ENCODE data around the gene MITF. TPM values are rescaled to one million over a fixed set of nuclear protein-coding genes. Genes with fewer than 3 reads are reported as not detected.

Gene MITF
- total and polyA plus RNA-seq, 10 donors, result 0.83 to 11.9 (median 6.2) TPM

- WGBS, 5 donors, result 85 to 95% (median 92%) methylated on average over 3 of the region's 3 CpGs
- DNase-seq, result no peak
- no peaks in the 10 kb centered on the region for H3K4me1 ChIP-seq
Observed at GRCh38 chr3:69864141-69864540, 124.9 kb downstream of the MITF start.

DNA sequence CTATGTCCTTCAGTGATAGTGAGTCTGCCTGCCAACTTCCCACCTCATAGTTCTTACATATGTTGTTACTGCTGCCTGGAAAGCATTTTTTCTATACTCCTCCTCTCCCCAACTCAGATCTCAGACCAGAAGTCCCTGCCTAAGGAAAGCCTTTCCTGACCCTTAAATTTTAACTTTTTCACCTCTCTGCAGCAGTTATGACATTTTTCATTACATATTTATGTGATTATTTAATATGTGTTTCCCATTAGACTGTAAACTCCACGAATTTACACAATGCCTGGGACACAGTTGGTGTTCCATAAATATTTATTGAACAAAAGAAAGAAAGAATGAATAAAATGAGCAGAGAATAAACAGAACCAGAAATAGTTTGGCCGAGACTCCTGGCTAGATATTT lies 125.5 kb downstream of the MITF start:
- TF ChIP-seq POLR2A (IDR thresholded peaks at IDR 0.05), result no peak
- TF ChIP-seq, protein P1, sequence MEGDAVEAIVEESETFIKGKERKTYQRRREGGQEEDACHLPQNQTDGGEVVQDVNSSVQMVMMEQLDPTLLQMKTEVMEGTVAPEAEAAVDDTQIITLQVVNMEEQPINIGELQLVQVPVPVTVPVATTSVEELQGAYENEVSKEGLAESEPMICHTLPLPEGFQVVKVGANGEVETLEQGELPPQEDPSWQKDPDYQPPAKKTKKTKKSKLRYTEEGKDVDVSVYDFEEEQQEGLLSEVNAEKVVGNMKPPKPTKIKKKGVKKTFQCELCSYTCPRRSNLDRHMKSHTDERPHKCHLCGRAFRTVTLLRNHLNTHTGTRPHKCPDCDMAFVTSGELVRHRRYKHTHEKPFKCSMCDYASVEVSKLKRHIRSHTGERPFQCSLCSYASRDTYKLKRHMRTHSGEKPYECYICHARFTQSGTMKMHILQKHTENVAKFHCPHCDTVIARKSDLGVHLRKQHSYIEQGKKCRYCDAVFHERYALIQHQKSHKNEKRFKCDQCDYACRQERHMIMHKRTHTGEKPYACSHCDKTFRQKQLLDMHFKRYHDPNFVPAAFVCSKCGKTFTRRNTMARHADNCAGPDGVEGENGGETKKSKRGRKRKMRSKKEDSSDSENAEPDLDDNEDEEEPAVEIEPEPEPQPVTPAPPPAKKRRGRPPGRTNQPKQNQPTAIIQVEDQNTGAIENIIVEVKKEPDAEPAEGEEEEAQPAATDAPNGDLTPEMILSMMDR (IDR thresholded peaks at IDR 0.05 in 8 of 11, conservative IDR thresholded peaks at IDR 0.05 in 3 of 11), result no peak
- no peak for TF ChIP-seq POLR2AphosphoS5 (IDR thresholded peaks at IDR 0.05)
- 76 to 85% (median 81%) methylated on average over 2 of the region's 2 CpGs for WGBS, 5 donors
- Histone ChIP-seq H3K4me3 (no peak overlapping the region), H3K27me3 (replicated peaks in 1 of 7) (no peaks in the 10 kb centered on the region), H3K36me3 (no peaks in the 10 kb centered on the region), H3K4me1 (no peaks in the 10 kb centered on the region), H3K27ac (no peak overlapping the region), H3K9me3 (no peaks in the 10 kb centered on the region)
- no peak for DNase-seq
- intact Hi-C loops (cut with DNase I; ENCODE audit: low total_unique reads), result no loop called here

More at GRCh38 chr3:69864141-69864540, 124.9 kb downstream of the MITF start:
- Histone ChIP-seq H3K27me3 (replicated peaks in 1 of 7) (no peaks in the 10 kb centered on the region), H3K36me3 (no peaks in the 10 kb centered on the region), H3K27ac (no peak overlapping the region), H3K9me3 (no peaks in the 10 kb centered on the region), H3K4me3 (no peak overlapping the region)
- TF ChIP-seq, protein P1 (IDR thresholded peaks at IDR 0.05 in 8 of 11, conservative IDR thresholded peaks at IDR 0.05 in 3 of 11), result no peak
- no peak for TF ChIP-seq POLR2AphosphoS5 (IDR thresholded peaks at IDR 0.05)
- TF ChIP-seq POLR2A (IDR thresholded peaks at IDR 0.05), result no peak
- intact Hi-C loops (cut with DNase I; ENCODE audit: low total_unique reads), result no loop called here

- Histone ChIP-seq H3K4me3 (no peak overlapping the region), H3K27me3 (replicated peaks in 1 of 7) (no peaks in the 10 kb centered on the region), H3K9me3 (no peaks in the 10 kb centered on the region), H3K27ac (no peak overlapping the region), H3K36me3 (no peaks in the 10 kb centered on the region), H3K4me1 (no peaks in the 10 kb centered on the region)
- intact Hi-C loops (cut with DNase I; ENCODE audit: low total_unique reads), result no loop called here
- no peak for DNase-seq
- TF ChIP-seq, protein P1 (IDR thresholded peaks at IDR 0.05 in 8 of 11, conservative IDR thresholded peaks at IDR 0.05 in 3 of 11), result no peak
- no peak for TF ChIP-seq POLR2AphosphoS5 (IDR thresholded peaks at IDR 0.05)
- TF ChIP-seq POLR2A (IDR thresholded peaks at IDR 0.05), result no peak
- WGBS, 5 donors, result 74 to 80% (median 75%) methylated on average over 9 to 10 of the region's 10 CpGs
Observed at GRCh38 chr3:69865925-69866679, 126.8 kb downstream of the MITF start.

DNA sequence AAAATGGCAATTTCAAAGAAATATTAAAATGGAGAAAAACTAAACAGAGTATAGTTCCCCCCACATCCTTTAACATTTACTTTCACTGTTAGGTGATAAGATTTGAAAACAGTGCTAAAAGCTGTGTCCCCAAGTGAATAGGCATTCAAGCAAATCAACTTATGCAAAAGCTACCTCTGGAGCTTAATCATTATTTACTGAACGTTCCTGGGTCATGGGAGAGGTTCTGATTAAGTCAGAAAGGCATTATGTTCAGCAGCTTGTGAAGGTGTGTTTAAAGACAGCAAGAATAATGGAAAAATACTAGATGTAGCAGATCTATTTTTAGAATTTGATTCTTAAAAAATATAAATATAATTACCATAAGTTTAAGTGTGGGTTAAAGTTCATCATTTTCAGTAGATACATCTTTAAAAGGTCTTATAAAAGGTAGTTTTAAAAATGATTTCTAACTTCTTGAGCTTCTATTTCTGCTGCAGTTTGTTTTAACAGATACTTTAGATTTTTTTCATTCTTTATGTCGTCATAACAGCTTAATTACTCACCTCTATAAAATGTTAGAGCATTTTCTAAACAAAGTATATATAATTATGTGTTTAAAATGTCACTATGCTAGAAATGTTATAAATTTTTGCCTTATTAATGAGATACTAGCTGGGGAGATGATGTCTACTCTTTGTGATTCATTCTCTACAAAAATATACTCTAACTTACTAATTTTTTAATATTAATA lies 127.9 kb downstream of the MITF start:
- whole genome bisulfite sequencing, 5 donors, result 68 to 73% (median 70%) methylated on average over 2 of the region's 2 CpGs
- no peak overlapping the region for H3K27ac ChIP-seq
- TF ChIP-seq, protein P1 (IDR thresholded peaks at IDR 0.05 in 8 of 11, conservative IDR thresholded peaks at IDR 0.05 in 3 of 11), result no peak
- TF ChIP-seq POLR2A (IDR thresholded peaks at IDR 0.05) (no peak), POLR2AphosphoS5 (IDR thresholded peaks at IDR 0.05) (no peak)
- no peaks in the 10 kb centered on the region for H3K4me1 ChIP-seq
- intact Hi-C loops (cut with DNase I; ENCODE audit: low total_unique reads), result no loop called here
- no peak overlapping the region for H3K4me3 ChIP-seq
- no peaks in the 10 kb centered on the region for H3K27me3 ChIP-seq (replicated peaks in 1 of 7)
- no peaks in the 10 kb centered on the region for H3K9me3 ChIP-seq
- H3K36me3 ChIP-seq, result no peaks in the 10 kb centered on the region
- no peak for DNase-seq

All from spleen (tissue), 11 donors.